Activated CD4-positive, alpha-beta T cell treated with anti-CD3 and anti-CD28 coated beads for 36 hours (primary cell): ENCODE results near the gene CREB5. TPM values are rescaled to one million over a fixed set of nuclear protein-coding genes. Genes with fewer than 3 reads are reported as not detected.

ENCODE experiments used
- ATAC-seq: fragments of 200-7000 bp; cut with Tn5 transposase; one replicate; pipeline ENCODE4 v1.10.0; 2021; ENCODE audit warnings: mild to moderate bottlenecking, moderate library complexity
- CTCF ChIA-PET: fragments of 350-600 bp; sonication (Branson Sonifier 250); formaldehyde crosslinking; loops from one replicate; lab custom pipeline; 2021; ENCODE audit warnings: antibody characterized with exemption; lab: Charles Lee
- POLR2A ChIA-PET: fragments of 350-600 bp; sonication (Branson Sonifier 250); formaldehyde crosslinking; loops from one replicate; lab custom pipeline; 2021; ENCODE audit warnings: antibody characterized with exemption, inconsistent platforms; lab: Charles Lee
- DNase-seq: peaks from one replicate; pipeline ENCODE4 v3.0.0-alpha.2; 2020
- H3K27ac Mint-ChIP-seq: one replicate; pipeline ENCODE4 v1.8.0; 2021; ENCODE audit warnings: mixed read lengths
- H3K27me3 Mint-ChIP-seq: one replicate; pipeline ENCODE4 v1.8.0; 2021; ENCODE audit warnings: mixed read lengths
- H3K36me3 Mint-ChIP-seq: one replicate; pipeline ENCODE4 v1.8.0; 2021; ENCODE audit warnings: low read depth, mixed read lengths
- H3K4me1 Mint-ChIP-seq: one replicate; pipeline ENCODE4 v1.8.0; 2021; ENCODE audit warnings: mixed read lengths
- H3K4me3 Mint-ChIP-seq: one replicate; pipeline ENCODE4 v1.8.0; 2021; ENCODE audit warnings: mild to moderate bottlenecking, moderate library complexity, mixed read lengths
- H3K9me3 Mint-ChIP-seq: one replicate; pipeline ENCODE4 v1.8.0; 2021; ENCODE audit warnings: low read depth, mixed read lengths
- intact Hi-C, 2 experiments: fragments of 100-400 bp; cut with DNase I in 1 of 2; cut with micrococcal nuclease in 1 of 2; formaldehyde crosslinking; loops; one replicate each; pipeline versions ENCODE4 v1.14.2 to v1.15.1; 2022 to 2024; cut with DNase I, micrococcal nuclease
- total RNA-seq, 2 experiments: library from RNA; stranded (reverse); gene quantifications; one replicate each; pipeline ENCODE4 v1.2.3, GENCODE V29; 2021

The CREB5 gene
- total RNA-seq, 2 experiments from 2014 or later, result 0.50 to 0.61 TPM

DNA sequence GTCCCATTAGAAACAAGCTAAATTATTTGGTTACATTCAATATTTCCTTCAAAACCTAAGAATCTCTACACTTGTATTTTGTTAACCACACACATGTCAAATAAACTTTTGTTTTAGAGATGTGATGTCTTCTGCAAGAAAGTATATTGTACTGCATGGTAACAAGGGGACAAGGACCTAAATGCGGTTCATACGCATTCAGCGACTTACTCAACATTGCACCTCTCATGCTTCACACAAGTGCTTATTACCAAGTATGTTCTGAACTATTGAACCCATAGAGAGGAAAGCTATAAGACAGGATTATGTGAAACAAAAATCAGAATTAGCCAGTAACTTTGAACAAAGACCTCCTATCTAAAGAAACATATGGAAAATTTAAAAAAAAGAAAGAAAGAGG is 68.3 kb downstream of the CREB5 start:
- ChIA-PET POLR2A (no interaction called here), CTCF (no interaction called here)
- DNase-seq, result no peak
- no peak overlapping the region for H3K27ac Mint-ChIP-seq
- H3K27me3 Mint-ChIP-seq, result peaks cover 16% of the 10 kb centered on the region
- H3K9me3 Mint-ChIP-seq, result no peaks in the 10 kb centered on the region
- no peaks in the 10 kb centered on the region for H3K36me3 Mint-ChIP-seq
- ATAC-seq, result no peak
- no peaks in the 10 kb centered on the region for H3K4me1 Mint-ChIP-seq
- no peak overlapping the region for H3K4me3 Mint-ChIP-seq
- intact Hi-C loops, result no loop called here

GRCh38 chr7:28481091-28481926 is 69.0 kb downstream of the CREB5 start:
- no peak overlapping the region for H3K4me3 Mint-ChIP-seq
- no peaks in the 10 kb centered on the region for H3K4me1 Mint-ChIP-seq
- ChIA-PET CTCF (no interaction called here), POLR2A (no interaction called here)
- no peaks in the 10 kb centered on the region for H3K9me3 Mint-ChIP-seq
- DNase-seq (no peak), ATAC-seq (no peak)
- intact Hi-C loops, result no loop called here
- H3K36me3 Mint-ChIP-seq, result no peaks in the 10 kb centered on the region
- H3K27me3 Mint-ChIP-seq, result peaks cover 19% of the 10 kb centered on the region
- H3K27ac Mint-ChIP-seq, result no peak overlapping the region

DNA sequence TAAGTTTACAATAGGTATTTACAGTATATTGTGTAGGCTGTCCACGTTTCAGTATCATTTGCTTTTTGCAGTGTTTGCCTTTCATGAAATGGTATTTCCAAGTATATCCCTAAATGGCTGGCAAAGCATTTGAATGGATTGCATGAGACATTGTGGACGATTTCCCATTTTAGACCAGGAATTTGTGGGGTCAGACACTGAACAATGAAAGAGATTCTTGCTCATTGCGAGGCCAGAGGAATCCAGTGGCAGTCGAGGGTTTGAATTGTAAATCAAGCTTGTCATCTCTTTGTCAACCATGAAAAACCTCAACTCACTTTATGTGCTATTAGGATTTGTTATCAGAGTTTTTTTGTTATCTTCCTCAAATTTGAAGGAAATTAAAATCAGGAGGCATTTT is 70.8 kb downstream of the CREB5 start:
- ATAC-seq (no peak), DNase-seq (no peak)
- intact Hi-C loops, result no loop called here
- Mint-ChIP-seq H3K4me1 (no peaks in the 10 kb centered on the region), H3K27ac (no peak overlapping the region), H3K36me3 (no peaks in the 10 kb centered on the region), H3K27me3 (peaks cover 21% of the 10 kb centered on the region), H3K9me3 (no peaks in the 10 kb centered on the region), H3K4me3 (no peak overlapping the region)
- CTCF ChIA-PET, result no interaction called here
- POLR2A ChIA-PET, result no interaction called here

GRCh38 chr7:28483908-28484605 is 71.7 kb downstream of the CREB5 start:
- ChIA-PET POLR2A (no interaction called here), CTCF (no interaction called here)
- H3K36me3 Mint-ChIP-seq, result no peaks in the 10 kb centered on the region
- DNase-seq (no peak), ATAC-seq (no peak)
- no peak overlapping the region for H3K27ac Mint-ChIP-seq
- H3K4me1 Mint-ChIP-seq, result no peaks in the 10 kb centered on the region
- no peak overlapping the region for H3K4me3 Mint-ChIP-seq
- peaks cover 25% of the 10 kb centered on the region for H3K27me3 Mint-ChIP-seq
- H3K9me3 Mint-ChIP-seq, result no peaks in the 10 kb centered on the region
- intact Hi-C loops, result no loop called here

DNA sequence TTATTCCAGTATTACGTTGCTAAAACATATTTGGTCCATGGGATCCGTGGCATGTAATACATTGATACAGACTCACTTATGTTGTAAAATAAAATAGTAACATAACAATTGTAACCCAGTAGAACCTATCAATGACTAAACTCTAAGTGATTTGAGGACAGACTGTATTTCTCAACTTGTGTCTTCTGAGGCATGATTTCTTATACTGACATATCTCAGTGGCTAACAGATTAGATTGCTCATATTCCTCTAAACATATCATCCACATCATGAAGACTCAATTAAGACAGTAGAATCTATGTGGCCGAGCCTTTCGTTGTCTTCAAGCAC is 72.3 kb downstream of the CREB5 start:
- ChIA-PET CTCF (no interaction called here), POLR2A (no interaction called here)
- H3K4me3 Mint-ChIP-seq, result no peak overlapping the region
- H3K9me3 Mint-ChIP-seq, result no peaks in the 10 kb centered on the region
- intact Hi-C loops, result no loop called here
- peaks cover 25% of the 10 kb centered on the region for H3K27me3 Mint-ChIP-seq
- ATAC-seq (no peak), DNase-seq (no peak)
- no peaks in the 10 kb centered on the region for H3K36me3 Mint-ChIP-seq
- H3K27ac Mint-ChIP-seq, result no peak overlapping the region
- no peaks in the 10 kb centered on the region for H3K4me1 Mint-ChIP-seq

DNA sequence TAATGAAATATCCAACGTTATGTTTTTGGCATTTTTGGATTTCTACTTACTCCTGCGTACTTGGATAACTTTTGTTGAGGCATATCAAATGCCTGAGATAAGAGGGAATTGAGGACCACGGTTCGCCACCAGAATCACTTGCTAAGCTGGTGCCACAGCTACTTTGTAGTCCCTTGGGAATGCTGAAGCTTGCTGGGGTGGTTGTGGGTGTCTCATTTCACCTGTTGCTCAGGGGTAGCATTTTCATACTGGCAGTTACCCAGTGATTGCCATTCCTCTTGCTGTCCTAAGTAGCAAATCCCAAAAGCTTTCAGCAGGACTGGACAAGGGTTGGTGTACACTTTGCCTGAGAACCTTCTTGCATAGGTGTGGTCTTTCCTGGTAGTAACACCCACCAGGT is 75.2 kb downstream of the CREB5 start:
- Mint-ChIP-seq H3K27ac (no peak overlapping the region), H3K9me3 (no peaks in the 10 kb centered on the region), H3K4me3 (no peak overlapping the region), H3K36me3 (no peaks in the 10 kb centered on the region), H3K27me3 (peaks cover 19% of the 10 kb centered on the region), H3K4me1 (no peaks in the 10 kb centered on the region)
- CTCF ChIA-PET, result interaction anchor here (0.7 kb wide), 1 partner anchor 109 kb away, joined by 3 read pairs; no protein-coding TSS in a partner anchor
- intact Hi-C loops, result no loop called here
- no peak for ATAC-seq
- no peak for DNase-seq
- POLR2A ChIA-PET, result no interaction called here

GRCh38 chr7:28488061-28488791 is 75.9 kb downstream of the CREB5 start:
- ChIA-PET CTCF (interaction anchor here (0.6 kb wide), 1 partner anchor 652 kb away, joined by 3 read pairs; no protein-coding TSS in a partner anchor), POLR2A (no interaction called here)
- H3K4me3 Mint-ChIP-seq, result no peak overlapping the region
- H3K27ac Mint-ChIP-seq, result no peak overlapping the region
- intact Hi-C loops, result no loop called here
- DNase-seq, result no peak
- peaks cover 17% of the 10 kb centered on the region for H3K27me3 Mint-ChIP-seq
- H3K36me3 Mint-ChIP-seq, result no peaks in the 10 kb centered on the region
- no peaks in the 10 kb centered on the region for H3K4me1 Mint-ChIP-seq
- H3K9me3 Mint-ChIP-seq, result no peaks in the 10 kb centered on the region
- ATAC-seq, result no peak

- Mint-ChIP-seq H3K4me3 (no peak overlapping the region), H3K27me3 (peaks cover 17% of the 10 kb centered on the region)
These were observed 78.5 kb downstream of the CREB5 start for GRCh38 chr7:28490831-28491230.

GRCh38 chr7:28493477-28493876 is 81.2 kb downstream of the CREB5 start:
- CTCF ChIA-PET, result no interaction called here
- Mint-ChIP-seq H3K27ac (no peak overlapping the region), H3K36me3 (no peaks in the 10 kb centered on the region), H3K4me1 (no peaks in the 10 kb centered on the region), H3K9me3 (no peaks in the 10 kb centered on the region), H3K27me3 (peaks cover 15% of the 10 kb centered on the region), H3K4me3 (no peak overlapping the region)
- intact Hi-C loops, result no loop called here
- POLR2A ChIA-PET, result no interaction called here
- ATAC-seq, result no peak
- DNase-seq, result no peak

More at GRCh38 chr7:28490831-28491230, 78.5 kb downstream of the CREB5 start:
- Mint-ChIP-seq H3K27ac (no peak overlapping the region), H3K4me1 (no peaks in the 10 kb centered on the region), H3K36me3 (no peaks in the 10 kb centered on the region), H3K9me3 (no peaks in the 10 kb centered on the region)
- CTCF ChIA-PET, result no interaction called here
- DNase-seq (no peak), ATAC-seq (no peak)
- POLR2A ChIA-PET, result no interaction called here
- intact Hi-C loops, result no loop called here

DNA sequence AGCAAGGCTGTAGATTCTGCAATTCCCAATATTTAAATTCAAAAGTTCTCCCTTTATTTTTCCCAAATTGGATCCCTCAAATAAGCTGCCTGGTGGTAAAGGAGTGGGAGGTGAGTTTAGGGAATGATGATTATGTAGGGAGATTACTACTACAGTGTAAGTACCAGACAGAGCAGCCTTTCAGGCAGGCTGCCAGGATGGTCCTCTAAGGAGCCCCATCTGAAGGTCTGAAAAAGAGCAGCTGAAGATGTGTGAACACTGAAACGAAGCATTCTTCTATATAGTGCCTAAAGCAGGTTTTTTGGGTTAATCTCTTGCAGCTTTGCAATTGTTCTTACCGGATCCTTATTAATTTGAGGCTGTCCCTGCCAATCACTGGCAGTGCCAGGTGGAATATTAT is 84.7 kb downstream of the CREB5 start:
- Mint-ChIP-seq H3K9me3 (no peaks in the 10 kb centered on the region), H3K27me3 (peaks cover 12% of the 10 kb centered on the region), H3K27ac (no peak overlapping the region), H3K36me3 (no peaks in the 10 kb centered on the region), H3K4me1 (no peaks in the 10 kb centered on the region), H3K4me3 (no peak overlapping the region)
- intact Hi-C loops, result no loop called here
- DNase-seq, result no peak
- ChIA-PET POLR2A (no interaction called here), CTCF (no interaction called here)
- no peak for ATAC-seq

- Mint-ChIP-seq H3K4me1 (no peaks in the 10 kb centered on the region), H3K4me3 (no peak overlapping the region)
- DNase-seq, result no peak
These were observed 86.3 kb downstream of the CREB5 start for GRCh38 chr7:28498636-28499035.

More at GRCh38 chr7:28498636-28499035, 86.3 kb downstream of the CREB5 start:
- peaks cover 11% of the 10 kb centered on the region for H3K27me3 Mint-ChIP-seq
- intact Hi-C loops, result no loop called here
- ChIA-PET POLR2A (no interaction called here), CTCF (interaction anchor here (0.7 to 0.9 kb wide), 2 partner anchors 55 to 1097 kb away, joined by 3 to 4 read pairs; no protein-coding TSS in a partner anchor)
- no peaks in the 10 kb centered on the region for H3K36me3 Mint-ChIP-seq
- H3K9me3 Mint-ChIP-seq, result no peaks in the 10 kb centered on the region
- H3K27ac Mint-ChIP-seq, result no peak overlapping the region
- ATAC-seq, result no peak
